DMS79 (cell line): ENCODE data around the gene NPAS2.

Source experiments
- DNase-seq: peaks from one replicate; lab custom pipeline; 2025; lab: John Stamatoyannopoulos, UW

Gene NPAS2

DNA sequence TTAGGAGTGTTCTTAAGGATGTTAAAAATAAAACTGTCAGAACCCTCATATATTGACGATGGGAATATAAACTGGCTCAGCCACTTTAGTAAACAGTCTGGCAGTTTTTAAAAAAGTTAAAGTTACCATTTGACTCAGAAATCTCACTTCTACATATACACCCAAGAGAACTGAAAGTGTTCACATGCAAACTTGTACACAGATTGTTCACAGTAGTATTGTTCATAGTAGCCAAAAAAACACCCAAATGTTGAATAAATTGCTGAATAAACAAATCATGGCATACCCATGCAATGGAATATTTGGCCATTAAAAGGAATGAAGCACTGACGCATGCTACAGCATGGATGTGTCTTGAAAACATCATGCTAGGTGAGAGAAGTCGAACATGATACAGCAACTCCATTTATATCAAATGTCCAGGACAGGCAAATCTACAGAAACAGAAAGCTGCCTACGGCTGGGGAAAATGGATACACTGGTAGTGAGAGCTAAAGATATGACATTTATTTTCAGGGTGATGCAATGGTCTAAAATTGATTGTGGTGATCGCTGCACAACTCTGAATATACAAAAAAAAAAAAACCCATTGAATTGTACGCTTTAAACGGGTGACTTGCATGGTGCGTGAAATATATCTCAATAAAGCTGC, 192.2 kb downstream of the NPAS2 start:
- no peak for DNase-seq

DNA sequence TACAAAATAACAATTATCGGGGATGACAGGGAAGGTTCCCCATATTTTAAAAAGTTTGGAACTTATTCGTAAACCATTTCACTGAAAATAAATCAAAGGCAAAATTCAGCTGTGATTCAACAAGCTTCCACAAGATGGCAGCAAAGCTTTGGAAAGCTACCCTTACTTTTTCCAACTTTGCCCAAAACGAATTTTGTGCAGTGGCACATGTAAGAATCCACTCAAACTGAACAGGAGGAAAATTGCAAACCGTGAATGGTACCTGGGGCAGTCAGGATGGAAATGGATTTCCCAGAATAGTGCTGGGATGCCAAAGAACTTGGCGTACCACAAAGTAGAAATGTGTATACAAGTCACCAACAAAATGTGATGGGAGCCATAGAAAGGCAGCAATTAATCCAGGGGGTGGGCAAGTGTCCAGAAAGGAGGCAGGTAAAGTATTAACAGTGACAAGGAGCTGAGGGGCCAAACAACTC, 192.8 kb downstream of the NPAS2 start:
- peak; percentile 4 for DNase-seq

DNA sequence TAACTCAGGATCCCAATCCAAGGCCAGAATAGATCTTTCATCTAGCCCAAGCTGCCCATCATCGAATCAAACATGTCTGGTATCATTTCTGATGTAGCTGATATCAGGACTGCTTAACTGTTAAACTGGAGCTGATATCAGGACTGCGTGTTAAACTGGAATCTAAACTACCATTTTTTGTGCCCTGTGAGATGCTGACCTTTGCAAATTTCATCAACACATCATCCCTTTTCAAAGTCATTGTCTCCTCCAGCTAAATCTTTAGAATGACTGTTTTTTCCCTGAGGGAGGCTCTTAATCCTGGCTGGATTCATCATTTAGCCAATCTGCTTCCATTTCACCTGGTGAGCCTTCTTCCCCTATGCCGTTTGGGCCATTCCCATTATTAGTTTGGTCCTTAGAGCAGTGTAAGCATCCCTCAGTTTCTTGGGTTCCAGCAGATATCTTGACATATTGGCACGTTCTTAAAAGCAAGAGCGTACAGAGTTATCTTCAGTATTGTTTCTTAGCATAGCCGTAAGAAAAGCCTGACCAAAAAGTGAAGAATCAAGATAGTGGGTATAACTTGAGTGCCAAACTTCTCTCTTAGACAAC, 194.4 kb downstream of the NPAS2 start:
- DNase-seq = no peak

DNA sequence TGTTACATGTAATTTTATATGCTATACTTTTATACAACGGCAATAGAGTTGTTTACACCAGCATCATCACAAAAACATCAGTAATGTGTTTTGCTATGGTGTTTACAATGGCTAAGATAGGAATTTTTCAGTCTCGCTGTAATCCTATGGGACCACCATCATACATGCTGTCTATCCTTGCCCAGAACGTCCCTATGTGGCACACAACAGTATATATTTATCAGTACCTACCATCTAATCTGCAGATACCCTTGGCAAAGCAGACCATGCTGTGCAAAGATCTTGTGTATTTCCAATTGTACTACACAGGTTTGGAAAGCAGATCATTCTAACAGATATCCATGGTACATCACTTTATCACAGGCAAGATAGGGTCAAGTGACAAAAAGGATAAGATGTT, 197.4 kb downstream of the NPAS2 start:
- DNase-seq = no peak

DNA sequence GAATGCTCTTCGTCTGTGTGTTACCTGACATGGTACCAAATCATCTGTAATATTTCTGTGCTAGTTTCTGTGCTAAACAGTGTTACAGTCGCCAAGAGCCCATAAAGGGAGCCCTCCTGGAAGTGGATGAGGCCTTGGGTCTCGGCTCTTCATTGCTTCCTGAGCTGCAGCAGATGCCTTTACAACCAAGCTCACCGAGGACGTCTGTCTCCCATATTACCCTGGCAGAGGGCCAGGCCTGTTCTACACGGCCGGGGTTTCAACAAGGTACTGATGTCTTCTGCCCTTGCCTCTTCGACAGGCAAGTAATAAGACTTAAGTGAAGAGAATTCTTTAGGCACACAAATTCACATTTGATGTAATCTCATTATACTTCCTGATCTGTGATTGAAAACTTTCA, 199.0 kb downstream of the NPAS2 start:
- no peak for DNase-seq

DNA sequence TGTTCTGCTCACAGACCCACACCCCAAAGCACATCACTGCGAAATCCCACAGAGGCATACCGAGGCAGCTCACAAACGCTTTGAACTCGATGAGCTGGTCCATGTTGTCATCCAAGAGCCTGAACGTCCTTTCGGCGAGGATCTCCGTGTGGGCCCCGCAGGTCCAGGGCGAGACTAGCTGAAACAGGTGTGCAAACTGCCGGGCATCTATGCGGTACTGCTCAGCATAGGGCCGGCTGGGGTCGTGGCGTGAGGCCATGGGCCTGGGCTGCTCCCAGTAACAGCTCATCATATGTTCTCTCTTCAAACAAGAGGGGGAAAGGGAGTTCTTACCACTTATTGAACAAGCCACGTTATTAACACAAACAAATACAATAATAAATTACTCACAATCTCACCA, 202.3 kb downstream of the NPAS2 start:
- DNase-seq = no peak

DNA sequence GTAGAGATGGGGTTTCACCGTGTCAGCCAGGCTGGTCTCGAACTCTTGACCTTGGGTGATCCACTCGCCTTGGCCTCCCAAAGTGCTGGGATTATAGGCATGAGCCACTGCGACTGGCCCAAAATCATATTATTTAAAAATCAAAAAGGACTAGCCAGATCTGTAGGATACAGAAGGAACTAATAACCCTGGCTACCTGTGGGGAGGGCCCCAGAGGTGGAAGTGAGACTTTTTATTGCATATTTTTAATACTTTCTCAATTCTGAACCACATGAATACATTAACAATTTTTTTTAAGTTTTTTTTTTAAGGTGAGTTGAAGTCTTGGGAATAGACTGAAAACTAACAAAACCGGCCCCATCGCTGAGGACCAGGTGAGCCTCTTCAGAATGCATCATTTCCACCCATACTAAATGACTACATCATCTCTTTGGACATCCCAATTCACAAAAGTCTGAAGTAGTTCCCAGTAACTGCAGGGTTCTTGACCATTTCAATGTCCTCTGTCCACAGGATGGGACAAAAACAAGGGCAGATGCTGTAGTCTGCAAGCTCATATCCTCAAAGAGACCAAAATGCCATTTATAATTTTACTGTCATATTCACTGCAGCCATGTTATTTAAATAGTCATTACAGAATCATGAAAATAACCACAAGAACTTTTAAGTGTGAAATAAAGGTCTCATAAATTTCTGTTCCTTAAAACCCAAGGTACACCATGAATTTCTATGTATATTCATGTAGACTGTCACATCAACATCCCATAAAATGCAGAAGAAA, 203.6 kb downstream of the NPAS2 start:
- DNase-seq = no peak

DNA sequence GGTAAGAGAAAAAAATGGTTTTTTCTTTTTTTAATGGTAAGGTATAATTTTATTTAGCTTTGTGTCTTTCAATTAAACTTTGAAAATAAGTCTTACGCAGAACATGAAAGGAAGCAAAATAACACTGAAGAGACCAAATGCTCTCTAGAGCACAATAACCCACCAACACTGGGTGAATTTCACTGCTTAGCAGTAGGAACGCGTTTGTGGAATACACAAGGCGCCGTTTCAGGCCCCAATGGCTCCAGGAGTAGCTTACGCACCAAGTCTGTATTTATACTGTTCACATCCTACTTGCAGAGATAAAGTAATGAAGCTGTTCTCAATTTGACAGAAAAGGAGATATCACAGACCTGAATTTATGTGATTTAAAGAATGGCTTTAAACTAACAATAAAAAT, 205.6 kb downstream of the NPAS2 start:
- DNase-seq = no peak

DNA sequence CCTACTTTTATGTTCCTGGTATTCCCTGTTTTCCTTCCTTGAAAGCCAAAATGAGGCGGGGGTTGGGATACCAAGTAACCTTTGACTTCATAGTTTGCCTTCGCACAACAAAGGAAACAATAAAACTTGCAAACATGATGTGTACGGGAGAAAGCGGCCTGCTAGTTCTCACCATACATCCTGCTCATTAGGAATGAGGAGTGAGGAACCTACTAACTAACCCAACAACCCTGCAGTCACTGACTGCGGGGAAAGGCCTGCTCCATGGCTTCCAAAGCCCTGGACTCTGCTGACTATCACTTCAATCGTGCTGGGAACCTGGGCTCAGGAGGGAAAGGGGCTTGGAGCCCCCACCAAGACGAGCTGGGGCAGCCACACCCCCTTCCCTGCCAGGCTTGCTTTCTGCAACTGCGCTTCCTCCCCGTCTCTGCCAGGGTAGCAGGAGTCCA, 206.3 kb downstream of the NPAS2 start:
- DNase-seq = no peak

DNA sequence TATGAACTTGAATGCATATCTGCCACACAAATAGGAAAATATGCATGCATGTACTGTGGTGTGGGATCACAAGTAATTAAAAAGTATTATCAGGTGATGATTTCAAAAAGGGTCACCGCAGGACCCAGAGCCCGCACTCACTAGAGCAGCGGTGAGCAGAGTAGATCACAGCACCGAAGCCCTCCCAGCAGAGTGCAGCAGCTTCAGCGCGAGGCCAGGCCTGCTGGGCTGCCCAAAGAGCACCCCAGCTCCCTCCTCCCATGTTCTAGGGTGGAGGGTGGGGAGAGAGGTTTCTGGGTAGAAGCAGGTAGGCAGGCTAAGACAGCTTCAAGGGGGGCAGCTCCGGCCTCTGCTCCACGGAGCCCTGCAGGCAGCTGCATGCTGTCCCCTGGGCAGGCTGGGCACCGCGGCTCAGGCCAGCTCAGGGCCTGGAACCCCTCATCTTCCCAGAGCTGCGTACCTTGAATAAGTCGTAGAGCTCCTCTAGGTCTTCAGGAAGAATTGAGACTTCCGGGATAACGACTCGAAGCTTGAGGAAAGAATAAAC, 207.1 kb downstream of the NPAS2 start:
- DNase-seq = no peak

DNA sequence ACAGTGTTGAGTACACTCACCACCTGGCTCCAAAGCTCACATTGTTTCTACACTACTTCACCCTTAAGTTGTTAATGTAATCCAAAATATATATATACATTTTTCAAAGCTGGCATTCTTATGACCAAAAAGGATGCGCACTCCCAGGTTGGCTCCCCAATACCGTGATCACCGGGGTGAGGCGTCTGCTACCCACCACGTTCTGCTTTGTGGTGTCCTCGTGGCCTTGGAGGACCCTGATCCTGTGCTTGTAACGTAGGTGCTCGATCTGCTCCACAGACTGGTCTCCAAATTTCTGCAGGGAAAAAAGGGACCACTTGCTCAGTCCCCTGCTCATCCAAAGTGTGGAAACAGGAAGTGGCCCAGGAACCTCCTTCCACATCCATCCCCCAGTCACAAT, 207.9 kb downstream of the NPAS2 start:
- DNase-seq = no peak

DNA sequence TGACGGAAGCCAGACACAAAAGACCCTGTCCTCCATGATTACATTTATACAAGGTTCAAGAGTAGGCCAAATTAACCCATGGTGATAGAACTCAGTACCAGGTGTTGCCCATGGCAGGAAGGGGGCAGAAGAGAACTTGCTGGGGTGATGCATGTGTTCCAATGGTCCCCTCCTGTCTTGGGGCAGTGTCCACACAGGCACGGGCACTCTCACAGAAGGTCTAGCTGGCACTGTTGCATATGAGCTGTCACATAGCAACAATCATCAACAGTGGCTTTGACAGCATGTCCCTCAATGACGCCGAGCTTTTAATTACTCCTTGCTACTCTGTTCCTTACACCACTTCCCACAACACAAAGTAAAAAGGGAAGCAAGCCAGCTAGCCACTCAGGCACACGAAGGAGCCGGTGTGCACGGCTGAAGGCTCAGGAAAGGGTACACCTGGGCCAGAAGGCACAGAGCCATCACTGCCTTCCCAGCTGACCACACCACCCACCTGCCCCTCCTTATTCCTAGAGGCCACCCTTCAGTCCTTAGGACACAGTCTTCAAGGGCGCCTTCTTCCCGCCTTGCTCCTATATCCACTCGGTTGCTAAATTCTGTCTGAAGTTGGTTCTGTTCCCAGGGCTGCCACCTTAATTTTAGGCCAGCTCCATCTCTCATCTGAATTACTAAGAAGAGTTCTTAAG, 211.1 kb downstream of the NPAS2 start:
- DNase-seq = no peak

DNA sequence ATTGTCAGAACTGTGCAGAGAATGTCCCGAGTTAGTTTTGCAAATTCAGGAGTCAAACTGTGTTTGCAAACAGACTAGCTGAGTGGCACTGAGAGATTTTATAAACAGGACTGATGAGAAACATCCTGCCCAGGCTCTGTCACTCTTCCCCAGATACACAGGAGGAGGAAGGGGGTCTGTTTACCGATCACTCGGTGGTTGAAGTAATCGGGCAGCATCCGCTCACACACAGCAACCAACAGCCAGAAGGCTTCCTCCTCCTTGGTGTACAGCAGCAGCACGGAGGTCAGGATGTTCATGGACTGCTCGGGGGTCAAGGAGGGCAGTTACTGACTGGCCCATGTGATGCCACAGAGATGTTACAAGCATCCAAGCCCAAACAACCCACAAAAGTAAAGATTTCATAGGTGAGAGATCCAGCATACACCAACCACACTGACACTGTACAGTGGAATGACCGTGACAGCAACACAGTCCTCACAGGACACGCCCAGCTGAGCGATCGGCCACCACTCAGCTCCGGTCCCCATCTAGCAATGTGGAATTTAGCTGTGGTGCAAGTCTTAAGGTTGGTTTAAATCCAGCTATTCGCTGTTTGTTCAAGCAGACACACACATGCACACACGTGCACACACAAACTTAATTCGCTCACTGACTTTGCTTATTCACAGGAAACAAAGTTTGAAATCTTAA, 212.3 kb downstream of the NPAS2 start:
- no peak for DNase-seq

DNA sequence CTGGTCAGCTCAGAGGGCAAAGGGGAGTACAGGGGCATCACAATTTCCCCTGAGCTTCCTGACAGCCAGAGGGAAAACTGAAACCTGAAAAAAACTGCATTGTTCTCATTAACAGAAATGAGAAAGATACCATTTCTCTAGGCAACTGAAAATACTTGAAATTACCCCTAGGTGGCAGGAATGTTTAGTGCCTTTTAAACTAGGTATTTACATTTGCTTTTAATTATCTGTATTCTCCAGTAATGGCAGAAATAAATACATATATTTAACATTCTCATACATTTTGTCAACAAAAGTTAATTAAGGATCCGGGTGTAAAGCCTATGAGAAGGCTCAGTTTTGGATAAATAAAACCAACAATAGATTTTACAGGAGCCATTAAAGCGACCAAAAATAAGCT, 216.6 kb downstream of the NPAS2 start:
- no peak for DNase-seq

DNA sequence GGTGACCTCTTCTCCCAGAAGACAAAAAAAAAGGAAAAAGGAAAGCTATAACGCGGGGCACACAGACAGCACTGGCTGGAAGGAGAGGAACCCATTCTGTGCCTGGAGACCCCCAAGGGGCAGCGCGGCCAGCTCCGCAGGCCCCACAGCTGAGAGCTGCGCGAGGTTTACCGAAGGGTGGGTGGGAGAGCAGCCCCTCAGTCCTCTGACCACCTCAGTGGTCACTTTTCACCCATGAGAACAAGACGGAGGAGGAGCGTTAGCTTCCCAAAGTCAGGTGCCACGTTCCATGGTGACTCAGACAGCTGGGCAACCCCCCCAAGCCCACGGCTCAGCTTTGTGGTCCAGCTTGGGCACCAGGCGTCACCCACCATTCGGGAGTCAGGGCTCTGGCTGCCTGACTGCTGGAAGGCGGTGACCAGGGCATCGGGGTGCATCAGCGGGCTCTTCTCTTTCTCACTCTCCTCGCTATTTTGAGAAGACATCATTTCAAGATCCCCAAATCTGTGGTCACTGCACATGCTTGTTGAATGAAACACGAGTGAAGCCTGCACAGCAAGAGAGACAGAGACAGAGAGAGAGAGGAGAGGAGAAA, 217.3 kb downstream of the NPAS2 start:
- DNase-seq = no peak

DNA sequence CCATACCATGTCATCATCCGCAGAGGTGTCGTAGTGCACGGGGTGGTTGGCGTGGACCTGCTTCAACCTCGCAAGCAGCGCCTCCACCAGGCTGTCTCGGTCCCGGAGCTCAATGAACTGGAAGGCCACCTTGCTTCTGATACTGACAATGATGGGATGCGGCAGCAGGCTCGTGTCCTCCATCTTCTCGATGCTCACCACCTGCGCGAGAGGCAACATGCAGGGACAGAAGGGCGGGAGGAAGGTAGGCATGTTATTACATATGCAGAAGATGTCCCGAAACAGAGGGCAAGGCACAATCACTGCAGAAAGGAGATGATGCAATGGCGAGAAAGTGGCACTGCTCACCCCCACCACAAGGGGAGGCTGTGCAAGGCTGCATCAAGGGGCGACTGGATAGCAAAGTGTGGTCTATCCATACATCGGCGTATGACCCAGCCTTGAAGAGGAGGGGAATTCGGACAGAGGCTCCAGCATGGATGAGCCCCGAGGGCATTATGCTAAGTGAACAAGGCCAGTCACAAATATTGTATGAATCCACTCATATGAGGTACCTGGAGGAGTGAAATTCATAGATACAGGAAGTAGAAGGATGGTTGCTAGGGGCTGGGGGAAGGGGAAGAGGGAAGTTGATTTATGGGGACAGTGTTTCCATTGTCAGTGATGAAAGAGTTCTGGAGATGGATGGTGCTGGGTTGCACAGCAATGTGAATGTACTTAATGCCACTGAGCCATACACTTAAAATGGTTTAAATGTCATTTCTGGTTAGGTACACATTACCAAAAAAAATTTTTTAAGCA, 218.7 kb downstream of the NPAS2 start:
- DNase-seq = no peak

DNA sequence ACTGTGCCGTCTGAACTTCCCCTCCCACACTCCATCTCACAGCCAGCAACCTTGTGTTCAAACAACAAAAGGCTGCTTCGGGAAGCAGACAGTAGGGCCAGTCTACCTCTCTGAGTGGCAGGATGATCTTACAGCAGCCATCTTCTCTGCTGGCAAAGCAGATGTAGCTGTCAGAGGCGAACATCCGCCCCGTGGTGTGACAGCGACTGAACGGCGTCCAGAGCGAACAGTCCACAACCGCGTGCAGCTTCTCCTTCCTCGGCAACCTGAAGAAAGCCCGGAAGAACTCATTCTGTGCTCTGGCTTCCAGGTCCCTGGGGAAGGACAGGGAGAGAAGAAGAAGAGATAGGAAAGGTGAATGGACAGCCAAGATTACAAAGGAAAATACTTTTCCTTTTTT, 220.1 kb downstream of the NPAS2 start:
- DNase-seq = no peak

DNA sequence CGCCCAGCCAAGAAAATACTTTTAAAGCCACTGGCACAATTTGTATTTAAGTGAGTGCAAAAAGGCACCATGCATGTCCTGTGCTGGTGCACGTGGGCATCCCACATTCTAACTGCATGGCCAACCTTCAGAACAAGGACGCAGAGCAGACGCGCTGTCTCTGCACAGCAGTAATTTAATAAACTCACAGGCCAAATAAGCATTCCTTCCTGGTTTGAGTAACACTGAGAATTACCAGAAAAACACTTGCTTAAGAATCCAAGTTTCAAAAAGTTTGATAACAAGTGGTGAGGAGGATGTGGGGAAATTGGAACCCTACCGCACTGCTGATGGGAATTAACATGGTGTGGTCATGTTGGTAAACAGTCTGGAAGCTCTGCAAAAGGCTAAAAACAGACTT, 220.8 kb downstream of the NPAS2 start:
- no peak for DNase-seq

DNA sequence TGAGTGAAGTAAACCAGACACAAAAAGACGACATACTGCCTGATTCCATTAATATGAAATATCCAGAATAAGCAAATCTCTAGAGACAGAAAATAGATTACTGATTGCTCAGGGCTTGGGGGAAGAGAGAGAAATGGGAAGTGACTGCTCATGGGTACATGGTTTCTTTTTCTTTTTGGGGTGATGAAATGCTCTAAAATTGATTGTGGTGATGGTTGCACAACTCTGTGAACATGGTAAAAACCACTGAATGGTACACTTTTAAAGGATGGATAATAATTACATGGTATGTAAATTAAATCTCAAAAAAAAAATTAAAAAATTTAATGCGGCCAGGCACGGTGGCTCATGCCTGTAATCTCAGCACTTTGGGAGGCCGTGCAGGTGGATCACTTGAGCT, 221.5 kb downstream of the NPAS2 start:
- DNase-seq = no peak

DNA sequence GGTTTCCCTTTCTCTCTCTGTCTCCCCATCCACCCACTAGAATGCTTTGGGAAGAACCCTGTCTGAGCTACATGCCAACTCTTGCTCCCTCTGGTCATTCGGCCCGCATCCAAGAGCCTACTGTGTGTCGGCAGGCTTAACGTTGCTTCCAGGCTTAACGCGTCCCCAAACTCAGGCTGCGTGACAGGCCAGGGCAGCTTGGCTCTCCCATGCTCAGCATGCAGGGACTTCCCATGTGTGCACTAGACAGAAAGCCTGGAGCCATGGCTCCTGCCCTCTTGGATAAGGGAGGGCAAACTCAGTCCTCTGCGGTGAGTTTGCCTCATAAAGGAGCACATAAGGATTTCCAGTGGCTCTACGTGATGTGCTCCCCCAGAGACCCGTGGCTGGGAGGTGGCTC, 225.4 kb downstream of the NPAS2 start:
- DNase-seq = no peak
